Karpas-422 (cell line): ENCODE data around the gene TRIM72. TPM values are rescaled to one million over a fixed set of nuclear protein-coding genes. Genes with fewer than 3 reads are reported as not detected.

ENCODE experiments used
- DNase-seq: peaks from one replicate; pipeline ENCODE4 v3.0.0-alpha.2; 2015
- H2AFZ ChIP-seq: fragments of 200-600 bp; sonication (generic); 2 replicates; pipeline ENCODE4 v1.6.1; 2014; ENCODE audit warnings: antibody characterized with exemption, low read length, mixed read lengths
- H3K27ac ChIP-seq: fragments of 200-600 bp; sonication (generic); 2 replicates; pipeline ENCODE4 v1.5.1; 2014; ENCODE audit warnings: mild to moderate bottlenecking, low read length, moderate library complexity
- H3K27me3 ChIP-seq: fragments of 200-600 bp; sonication (generic); 2 replicates; pipeline ENCODE4 v1.6.1; 2014; ENCODE audit warnings: low read length, mixed read lengths
- H3K36me3 ChIP-seq: fragments of 200-600 bp; sonication (generic); 2 replicates; pipeline ENCODE4 v1.6.1; 2014; ENCODE audit warnings: low read length, mixed read lengths; ENCODE audit not compliant: insufficient read depth
- H3K4me1 ChIP-seq: fragments of 200-600 bp; sonication (generic); 2 replicates; pipeline ENCODE4 v1.6.1; 2014; ENCODE audit warnings: mild to moderate bottlenecking, low read length, mixed read lengths
- H3K4me2 ChIP-seq: fragments of 200-600 bp; sonication (generic); 2 replicates; pipeline ENCODE4 v1.6.1; 2014; ENCODE audit warnings: low read length, low read depth, mild to moderate bottlenecking; ENCODE audit not compliant: poor library complexity, severe bottlenecking
- H3K4me3 ChIP-seq: fragments of 200-600 bp; sonication (generic); 2 replicates; pipeline ENCODE4 v1.5.1; 2014; ENCODE audit warnings: mild to moderate bottlenecking, antibody characterized with exemption, low read length, mixed read lengths
- H3K79me2 ChIP-seq: fragments of 200-600 bp; sonication (generic); 2 replicates; pipeline ENCODE4 v1.6.1; 2014; ENCODE audit warnings: mild to moderate bottlenecking, low read length, mixed read lengths
- H3K9ac ChIP-seq: fragments of 200-600 bp; sonication (generic); 2 replicates; pipeline ENCODE4 v1.6.0; 2014; ENCODE audit warnings: low read length
- H3K9me2 ChIP-seq: fragments of 200-600 bp; sonication (generic), shearing (Covaris generic); replicated peaks from 2 replicates; pipeline ENCODE4 v1.6.0; 2014; ENCODE audit warnings: mild to moderate bottlenecking, low read length, moderate library complexity; ENCODE audit not compliant: insufficient read depth
- H3K9me3 ChIP-seq: fragments of 300-700, 200-600 bp; sonication (generic); 2 replicates; pipeline ENCODE4 v1.6.1; 2014; ENCODE audit warnings: low read length, mixed read lengths
- H4K20me1 ChIP-seq: fragments of 200-600 bp; sonication (generic); 2 replicates; pipeline ENCODE4 v1.6.1; 2014; ENCODE audit warnings: mild to moderate bottlenecking, antibody characterized with exemption, low read length, low read depth; ENCODE audit not compliant: insufficient read depth
- total RNA-seq: library from RNA; depleted of rRNA; stranded (reverse); fragments of >200 nt; shearing (Covaris generic); gene quantifications from 2 replicates; pipeline ENCODE4 v1.2.3, GENCODE V29; 2014; ENCODE audit warnings: low replicate concordance

TRIM72 gene
- total RNA-seq, 1 experiment from 2014 or later, result not detected

DNA sequence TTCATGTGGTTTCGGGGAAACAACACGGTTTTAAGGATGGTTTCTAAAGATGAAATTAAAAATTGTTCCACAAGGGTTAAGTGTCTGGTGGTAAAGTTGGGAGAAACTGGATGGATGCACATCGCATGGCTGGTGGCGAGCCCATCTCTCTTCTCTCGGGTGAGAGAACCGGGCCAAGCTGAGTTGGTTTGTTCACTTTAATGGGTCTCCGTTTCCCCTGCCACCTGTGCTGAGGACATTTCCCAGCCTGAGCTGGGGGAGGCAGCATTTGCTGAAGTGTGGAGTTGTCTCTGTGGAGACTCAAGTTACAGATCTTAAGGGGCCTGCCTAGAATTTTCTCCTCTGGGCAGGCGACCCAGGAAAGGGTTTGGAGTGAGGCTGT, 26.1 kb upstream of the TRIM72 start:
- Histone ChIP-seq H3K9me2 (no peaks in the 10 kb centered on the region), H2AFZ (no peak overlapping the region), H3K4me1 (no peaks in the 10 kb centered on the region), H3K79me2 (peaks cover 45% of the 10 kb centered on the region), H3K9me3 (no peaks in the 10 kb centered on the region), H3K4me3 (no peak overlapping the region), H3K36me3 (peaks cover 94% of the 10 kb centered on the region), H3K27me3 (no peaks in the 10 kb centered on the region), H4K20me1 (peaks cover 69% of the 10 kb centered on the region), H3K4me2 (no peak overlapping the region), H3K27ac (no peak overlapping the region), H3K9ac (no peak overlapping the region)
- no peak for DNase-seq

GRCh38 chr16:31188450-31189411, 25.2 kb upstream of the TRIM72 start:
- H3K79me2 ChIP-seq, result peaks cover 35% of the 10 kb centered on the region
- H3K27ac ChIP-seq, result no peak overlapping the region
- H3K9ac ChIP-seq, result no peak overlapping the region
- no peaks in the 10 kb centered on the region for H3K9me2 ChIP-seq
- H3K4me1 ChIP-seq, result no peaks in the 10 kb centered on the region
- H4K20me1 ChIP-seq, result peaks cover 64% of the 10 kb centered on the region
- H3K36me3 ChIP-seq, result peaks cover 94% of the 10 kb centered on the region
- no peak for DNase-seq
- no peaks in the 10 kb centered on the region for H3K27me3 ChIP-seq
- H3K4me2 ChIP-seq, result no peak overlapping the region
- no peaks in the 10 kb centered on the region for H3K9me3 ChIP-seq
- H3K4me3 ChIP-seq, result no peak overlapping the region
- H2AFZ ChIP-seq, result no peak overlapping the region

GRCh38 chr16:31189412-31189778, 24.5 kb upstream of the TRIM72 start:
- Histone ChIP-seq H3K4me2 (no peak overlapping the region), H3K9me3 (no peaks in the 10 kb centered on the region), H3K27me3 (no peaks in the 10 kb centered on the region), H3K27ac (no peak overlapping the region), H3K9me2 (no peaks in the 10 kb centered on the region), H3K4me1 (no peaks in the 10 kb centered on the region), H3K79me2 (peaks cover 30% of the 10 kb centered on the region), H2AFZ (no peak overlapping the region), H3K36me3 (peaks cover 96% of the 10 kb centered on the region), H4K20me1 (peaks cover 63% of the 10 kb centered on the region), H3K4me3 (no peak overlapping the region), H3K9ac (no peak overlapping the region)
- no peak for DNase-seq

DNA sequence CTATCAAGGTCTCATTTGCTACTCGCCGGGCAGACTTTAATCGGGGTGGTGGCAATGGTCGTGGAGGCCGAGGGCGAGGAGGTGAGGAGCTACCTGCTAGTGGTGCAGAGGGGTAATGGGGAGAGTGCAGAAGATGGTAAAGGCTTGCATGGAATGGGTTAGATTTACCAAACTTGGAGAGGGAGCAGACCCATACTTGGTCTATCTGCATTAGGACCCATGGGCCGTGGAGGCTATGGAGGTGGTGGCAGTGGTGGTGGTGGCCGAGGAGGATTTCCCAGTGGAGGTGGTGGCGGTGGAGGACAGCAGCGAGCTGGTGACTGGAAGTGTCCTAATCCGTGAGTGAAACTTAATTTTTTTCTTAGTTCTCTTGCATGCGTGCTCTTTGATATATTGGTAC, 23.9 kb upstream of the TRIM72 start:
- H3K9ac ChIP-seq, result no peak overlapping the region
- no peaks in the 10 kb centered on the region for H3K27me3 ChIP-seq
- H3K27ac ChIP-seq, result no peak overlapping the region
- no peak overlapping the region for H3K4me3 ChIP-seq
- peaks cover 30% of the 10 kb centered on the region for H3K79me2 ChIP-seq
- H3K36me3 ChIP-seq, result peaks cover 98% of the 10 kb centered on the region
- no peak overlapping the region for H3K4me2 ChIP-seq
- DNase-seq, result no peak
- H3K9me3 ChIP-seq, result no peaks in the 10 kb centered on the region
- peaks cover 63% of the 10 kb centered on the region for H4K20me1 ChIP-seq
- H2AFZ ChIP-seq, result no peak overlapping the region
- H3K9me2 ChIP-seq, result no peaks in the 10 kb centered on the region
- no peaks in the 10 kb centered on the region for H3K4me1 ChIP-seq

- Histone ChIP-seq H3K27ac (no peak overlapping the region), H3K79me2 (peaks cover 22% of the 10 kb centered on the region), H4K20me1 (peaks cover 59% of the 10 kb centered on the region), H3K9ac (no peak overlapping the region), H3K4me2 (no peak overlapping the region), H3K9me2 (no peaks in the 10 kb centered on the region), H3K36me3 (peaks cover 98% of the 10 kb centered on the region), H3K4me3 (no peak overlapping the region), H2AFZ (no peak overlapping the region), H3K9me3 (no peaks in the 10 kb centered on the region), H3K4me1 (no peaks in the 10 kb centered on the region), H3K27me3 (no peaks in the 10 kb centered on the region)
- no peak for DNase-seq
These were observed 23.0 kb upstream of the TRIM72 start for GRCh38 chr16:31190818-31191444.

DNA sequence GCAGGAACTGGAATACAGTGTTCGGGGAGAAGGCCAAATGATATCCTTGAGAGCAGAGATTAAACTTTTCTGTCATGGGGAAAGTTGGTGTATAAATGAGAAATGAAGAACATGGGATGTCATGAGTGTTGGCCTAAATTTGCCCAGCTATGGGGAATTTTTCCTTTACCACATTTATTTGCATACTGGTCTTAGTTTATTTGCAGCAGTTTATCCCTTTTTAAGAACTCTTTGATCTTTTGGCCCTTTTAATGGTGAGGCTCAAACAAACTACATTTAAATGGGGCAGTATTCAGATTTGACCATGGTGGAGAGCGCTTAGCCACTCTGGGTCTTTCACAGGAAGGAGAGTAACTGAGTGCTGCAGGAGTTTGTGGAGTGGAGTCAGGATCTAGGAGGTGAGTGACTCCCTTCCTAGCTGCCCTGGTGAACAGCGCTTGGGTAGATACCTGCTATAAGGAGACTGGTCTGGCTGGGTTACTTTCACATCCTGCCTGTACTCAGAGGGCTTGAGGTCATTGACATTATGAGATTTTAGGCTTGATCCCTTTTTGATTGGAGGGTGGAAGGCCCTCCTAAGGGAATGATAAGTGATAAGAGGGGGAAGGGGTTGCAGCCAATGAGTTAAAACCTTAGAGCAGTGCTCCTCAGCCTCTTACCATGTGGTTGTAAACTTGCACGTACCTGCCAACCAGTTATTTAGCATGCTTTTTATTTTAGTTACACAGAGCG, 22.1 kb upstream of the TRIM72 start:
- no peaks in the 10 kb centered on the region for H3K9me2 ChIP-seq
- no peak overlapping the region for H3K4me3 ChIP-seq
- no peak for DNase-seq
- no peaks in the 10 kb centered on the region for H3K27me3 ChIP-seq
- H4K20me1 ChIP-seq, result peaks cover 50% of the 10 kb centered on the region
- no peaks in the 10 kb centered on the region for H3K4me1 ChIP-seq
- no peak overlapping the region for H2AFZ ChIP-seq
- no peaks in the 10 kb centered on the region for H3K9me3 ChIP-seq
- H3K36me3 ChIP-seq, result peaks cover 89% of the 10 kb centered on the region
- H3K27ac ChIP-seq, result no peak overlapping the region
- peaks cover 13% of the 10 kb centered on the region for H3K79me2 ChIP-seq
- H3K4me2 ChIP-seq, result no peak overlapping the region
- no peak overlapping the region for H3K9ac ChIP-seq

- no peak overlapping the region for H2AFZ ChIP-seq
- H3K79me2 ChIP-seq, result 0 out of 2 replicates have a peak, but pooled peaks cover 3% of the 10 kb centered on the region
- H3K9me2 ChIP-seq, result no peaks in the 10 kb centered on the region
- H3K27me3 ChIP-seq, result no peaks in the 10 kb centered on the region
- H3K36me3 ChIP-seq, result peaks cover 77% of the 10 kb centered on the region
- no peaks in the 10 kb centered on the region for H3K4me1 ChIP-seq
- H3K4me2 ChIP-seq, result no peak overlapping the region
- DNase-seq, result no peak
- H4K20me1 ChIP-seq, result peaks cover 40% of the 10 kb centered on the region
- no peak overlapping the region for H3K4me3 ChIP-seq
- no peaks in the 10 kb centered on the region for H3K9me3 ChIP-seq
- H3K27ac ChIP-seq, result no peak overlapping the region
- no peak overlapping the region for H3K9ac ChIP-seq
These were observed 20.9 kb upstream of the TRIM72 start for GRCh38 chr16:31192856-31193642.
